GM18507 (cell line): Measurements from ENCODE around the gene A4GNT.

Experiments used
- DNase-seq: peaks from one replicate; pipeline ENCODE4 v3.0.0; 2011; ENCODE audit warnings: low read depth; ENCODE audit not compliant: insufficient read length; ENCODE audit errors: extremely low spot score
- FAIRE-seq: peaks from 2 replicates; lab custom pipeline; 2011; peaks lifted over from hg19 to GRCh38; lab: Jason Lieb, UNC

Gene A4GNT

GRCh38 chr3:138082085-138082991 lies 49.9 kb downstream of the A4GNT start:
- DNase-seq (no peak), FAIRE-seq (no peak)

- DNase-seq, result no peak
- FAIRE-seq, result no peak
These were observed 50.7 kb downstream of the A4GNT start for GRCh38 chr3:138081371-138082084.

GRCh38 chr3:138079901-138080300 lies 52.3 kb downstream of the A4GNT start:
- DNase-seq (no peak), FAIRE-seq (no peak)

- DNase-seq, result no peak
- no peak for FAIRE-seq
These were observed 53.3 kb downstream of the A4GNT start for GRCh38 chr3:138078901-138079344.

- no peak for FAIRE-seq
- no peak for DNase-seq
These were observed 54.1 kb downstream of the A4GNT start for GRCh38 chr3:138078096-138078495.
